MCF 10A (cell line): ENCODE measurements around the gene HLX. TPM values are rescaled to one million over a fixed set of nuclear protein-coding genes. Genes with fewer than 3 reads are reported as not detected.

Source experiments
- BruUV-seq: library from RNA; stranded (reverse); fragments of 400-500 nt; replicated peaks from 2 replicates; lab custom pipeline; 2021; lab: Mats Ljungman, UMichigan
- CTCF ChIA-PET: fragments of 300-600 bp; sonication (Branson Sonifier 250); formaldehyde crosslinking; extraction: SDS; loops from one replicate; lab custom pipeline; 2021; ENCODE audit warnings: antibody characterized with exemption, inconsistent platforms; lab: Yijun Ruan, JAX
- POLR2A ChIA-PET: fragments of 300-600, 350-650 bp; sonication (Branson Sonifier 250); formaldehyde crosslinking; extraction: SDS; loops from one replicate; lab custom pipeline; 2020; ENCODE audit warnings: antibody characterized with exemption, inconsistent platforms; lab: Yijun Ruan, JAX
- DNase-seq: peaks from one replicate; pipeline ENCODE4 v3.0.0-alpha.2; 2018; ENCODE audit not compliant: unreplicated experiment
- H3K27ac Mint-ChIP-seq: one replicate; pipeline ENCODE4 v1.8.0; 2022; ENCODE audit warnings: mild to moderate bottlenecking, low read depth, mixed read lengths; ENCODE audit not compliant: unreplicated experiment
- H3K27me3 Mint-ChIP-seq: one replicate; pipeline ENCODE4 v1.8.0; 2022; ENCODE audit warnings: mixed read lengths; ENCODE audit not compliant: insufficient read depth, unreplicated experiment
- H3K36me3 Mint-ChIP-seq: one replicate; pipeline ENCODE4 v1.8.0; 2022; ENCODE audit warnings: mild to moderate bottlenecking, moderate library complexity, mixed read lengths; ENCODE audit not compliant: insufficient read depth, unreplicated experiment
- H3K4me1 Mint-ChIP-seq: one replicate; pipeline ENCODE4 v1.8.0; 2022; ENCODE audit warnings: mixed read lengths; ENCODE audit not compliant: insufficient read depth, unreplicated experiment
- H3K4me3 Mint-ChIP-seq: one replicate; pipeline ENCODE4 v1.8.0; 2022; ENCODE audit warnings: mild to moderate bottlenecking, moderate library complexity, mixed read lengths; ENCODE audit not compliant: unreplicated experiment
- H3K9me3 Mint-ChIP-seq: one replicate; pipeline ENCODE4 v1.8.0; 2022; ENCODE audit warnings: mixed read lengths; ENCODE audit not compliant: unreplicated experiment
- CTCF ChIP-seq: fragments of 200-600 bp; IDR thresholded peaks from one replicate; pipeline ENCODE4 v1.8.0; 2022; ENCODE audit warnings: antibody characterized with exemption, mild to moderate bottlenecking; ENCODE audit not compliant: unreplicated experiment
- intact Hi-C: fragments of 100-400 bp; cut with micrococcal nuclease; formaldehyde crosslinking; loops from 2 replicates; pipeline ENCODE4 v1.14.1; 2022
- total RNA-seq: library from RNA; stranded (reverse); gene quantifications from 2 replicates; pipeline ENCODE4 v1.2.3, GENCODE V29; 2022

Gene HLX
- total RNA-seq, 1 experiment from 2014 or later, result 2.3 TPM

- DNase-seq, result no peak
- CTCF ChIA-PET, result interaction anchor here (0.5 to 8.3 kb wide), 11 partner anchors 13 to 1579 kb away, joined by 3 to 185 read pairs (median 7); no protein-coding TSS in a partner anchor
- Mint-ChIP-seq H3K9me3 (no peaks in the 10 kb centered on the region), H3K4me3 (no peak overlapping the region), H3K27me3 (no peaks in the 10 kb centered on the region), H3K4me1 (peaks cover 11% of the 10 kb centered on the region), H3K27ac (no peak overlapping the region), H3K36me3 (no peaks in the 10 kb centered on the region)
- POLR2A ChIA-PET, result interaction anchor here (1.0 kb wide), 1 partner anchor 85 kb away, joined by 3 read pairs; no protein-coding TSS in a partner anchor
- intact Hi-C loops, result loop anchor here (10.0 kb wide), 1 partner anchor 1298 kb away; no protein-coding TSS in a partner anchor
- TF ChIP-seq CTCF, result no peak
- BruUV-seq, result no TSS peak
Observed at GRCh38 chr1:220876511-220877376, 2.5 kb upstream of the HLX start.

- H3K4me3 Mint-ChIP-seq, result no peak overlapping the region
- intact Hi-C loops, result loop anchor here (10.0 kb wide), 1 partner anchor 1297 kb away; no protein-coding TSS in a partner anchor
- no TSS peak for BruUV-seq
- no peaks in the 10 kb centered on the region for H3K27me3 Mint-ChIP-seq
- POLR2A ChIA-PET, result interaction anchor here (2.2 kb wide), 1 partner anchor 559 kb away, joined by 7 read pairs; no protein-coding TSS in a partner anchor
- H3K36me3 Mint-ChIP-seq, result no peaks in the 10 kb centered on the region
- no peak for DNase-seq
- no peak for TF ChIP-seq CTCF
- H3K9me3 Mint-ChIP-seq, result no peaks in the 10 kb centered on the region
- H3K4me1 Mint-ChIP-seq, result peaks cover 17% of the 10 kb centered on the region
- CTCF ChIA-PET, result interaction anchor here (0.6 to 8.3 kb wide), 9 partner anchors 9 to 1578 kb away, joined by 3 to 150 read pairs (median 6); no protein-coding TSS in a partner anchor
- no peak overlapping the region for H3K27ac Mint-ChIP-seq
Observed at GRCh38 chr1:220877377-220878095, 1.7 kb upstream of the HLX start.

GRCh38 chr1:220878191-220879075 is 810 bp upstream of the HLX start:
- no peak overlapping the region for H3K27ac Mint-ChIP-seq
- no peaks in the 10 kb centered on the region for H3K27me3 Mint-ChIP-seq
- intact Hi-C loops, result loop anchor here (1.0 to 10.0 kb wide), 2 partner anchors 29 to 1296 kb away; no protein-coding TSS in a partner anchor
- peaks cover 21% of the 10 kb centered on the region for H3K4me1 Mint-ChIP-seq
- no TSS peak for BruUV-seq
- DNase-seq, result no peak
- no peaks in the 10 kb centered on the region for H3K9me3 Mint-ChIP-seq
- no peaks in the 10 kb centered on the region for H3K36me3 Mint-ChIP-seq
- no peak for TF ChIP-seq CTCF
- POLR2A ChIA-PET, result interaction anchor here (0.6 to 2.2 kb wide), 6 partner anchors 11 to 558 kb away, joined by 3 to 7 read pairs (median 4); no protein-coding TSS in a partner anchor
- CTCF ChIA-PET, result interaction anchor here (0.6 to 8.3 kb wide), 20 partner anchors 10 to 1586 kb away, joined by 3 to 150 read pairs (median 4); no protein-coding TSS in a partner anchor
- H3K4me3 Mint-ChIP-seq, result peak overlapping the region; percentile 75
